SU-DHL-6 (cell line): ENCODE results near the gene HTT.

Experiments
- EZH2phosphoT487 ChIP-seq: fragments of 200-600 bp; sonication (generic), shearing (Covaris generic); conservative IDR thresholded peaks from 2 replicates; pipeline ENCODE4 v1.6.1; 2018; ENCODE audit warnings: mild to moderate bottlenecking, antibody characterized with exemption, low read length, moderate library complexity, mixed read lengths
- TF ChIP-seq, protein P1 (sequence below): fragments of 200-600 bp; sonication (generic); IDR thresholded peaks from one replicate; pipeline ENCODE4 v1.5.1; 2017; ENCODE audit warnings: antibody characterized with exemption, mild to moderate bottlenecking, low read length, moderate library complexity; ENCODE audit not compliant: insufficient read depth, poor library complexity, severe bottlenecking

DNA sequence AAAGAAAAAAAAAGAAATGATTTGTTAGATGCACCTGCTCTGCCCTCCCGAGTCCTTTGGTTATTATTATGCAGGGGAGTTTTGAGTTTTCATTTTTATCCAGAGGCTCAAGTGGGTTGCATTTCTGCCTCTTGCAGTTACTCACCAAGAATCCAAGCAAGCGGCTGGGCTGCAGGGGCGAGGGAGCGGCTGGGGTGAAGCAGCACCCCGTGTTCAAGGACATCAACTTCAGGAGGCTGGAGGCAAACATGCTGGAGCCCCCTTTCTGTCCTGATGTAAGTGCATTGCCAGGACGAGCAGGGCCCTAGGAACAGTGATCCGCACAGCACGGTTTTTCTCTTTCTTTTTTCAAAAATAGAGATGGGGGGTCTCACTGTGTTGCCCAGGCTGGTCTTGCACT, 39.2 kb upstream of the HTT start:
- TF ChIP-seq, protein P1, sequence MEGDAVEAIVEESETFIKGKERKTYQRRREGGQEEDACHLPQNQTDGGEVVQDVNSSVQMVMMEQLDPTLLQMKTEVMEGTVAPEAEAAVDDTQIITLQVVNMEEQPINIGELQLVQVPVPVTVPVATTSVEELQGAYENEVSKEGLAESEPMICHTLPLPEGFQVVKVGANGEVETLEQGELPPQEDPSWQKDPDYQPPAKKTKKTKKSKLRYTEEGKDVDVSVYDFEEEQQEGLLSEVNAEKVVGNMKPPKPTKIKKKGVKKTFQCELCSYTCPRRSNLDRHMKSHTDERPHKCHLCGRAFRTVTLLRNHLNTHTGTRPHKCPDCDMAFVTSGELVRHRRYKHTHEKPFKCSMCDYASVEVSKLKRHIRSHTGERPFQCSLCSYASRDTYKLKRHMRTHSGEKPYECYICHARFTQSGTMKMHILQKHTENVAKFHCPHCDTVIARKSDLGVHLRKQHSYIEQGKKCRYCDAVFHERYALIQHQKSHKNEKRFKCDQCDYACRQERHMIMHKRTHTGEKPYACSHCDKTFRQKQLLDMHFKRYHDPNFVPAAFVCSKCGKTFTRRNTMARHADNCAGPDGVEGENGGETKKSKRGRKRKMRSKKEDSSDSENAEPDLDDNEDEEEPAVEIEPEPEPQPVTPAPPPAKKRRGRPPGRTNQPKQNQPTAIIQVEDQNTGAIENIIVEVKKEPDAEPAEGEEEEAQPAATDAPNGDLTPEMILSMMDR: no peak
- TF ChIP-seq EZH2phosphoT487: no peak
